ENCODE measurements around the gene SLC22A23.

The SLC22A23 gene

DNA sequence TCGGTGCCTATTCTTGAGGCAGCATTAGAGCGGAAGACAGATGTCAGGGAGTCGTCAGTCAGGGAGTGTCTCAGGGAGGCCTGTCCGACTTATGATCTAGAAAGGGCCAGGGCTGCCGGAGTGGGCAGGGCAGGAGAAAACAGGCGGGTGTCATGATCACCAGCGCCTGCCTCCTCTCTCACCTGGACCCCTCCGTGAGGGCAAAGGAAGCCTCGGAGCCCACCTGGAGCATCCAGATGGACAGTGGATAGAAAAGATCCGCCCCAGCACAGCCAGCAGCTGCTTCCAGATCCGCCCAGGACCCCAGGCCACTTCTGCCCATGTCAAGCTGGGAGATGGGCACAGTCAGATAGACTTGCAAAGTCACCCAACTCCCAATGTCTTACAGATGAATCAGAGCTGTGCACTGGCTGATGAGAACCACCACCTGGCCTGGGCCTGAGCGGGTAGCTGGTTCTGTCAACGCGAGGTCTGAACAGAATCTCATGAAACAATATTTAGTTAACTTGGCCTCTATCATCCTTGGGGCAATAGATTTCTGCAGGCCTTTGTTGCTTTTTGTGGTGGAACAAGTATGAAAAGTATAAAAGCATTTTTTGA is 175.9 kb downstream of the SLC22A23 start:
- DNase-seq, result no peak

GRCh38 chr6:3280091-3280490 is 176.8 kb downstream of the SLC22A23 start:
- DNase-seq, result no peak

- no peak for DNase-seq
Observed at GRCh38 chr6:3278691-3279090, 178.2 kb downstream of the SLC22A23 start.

DNA sequence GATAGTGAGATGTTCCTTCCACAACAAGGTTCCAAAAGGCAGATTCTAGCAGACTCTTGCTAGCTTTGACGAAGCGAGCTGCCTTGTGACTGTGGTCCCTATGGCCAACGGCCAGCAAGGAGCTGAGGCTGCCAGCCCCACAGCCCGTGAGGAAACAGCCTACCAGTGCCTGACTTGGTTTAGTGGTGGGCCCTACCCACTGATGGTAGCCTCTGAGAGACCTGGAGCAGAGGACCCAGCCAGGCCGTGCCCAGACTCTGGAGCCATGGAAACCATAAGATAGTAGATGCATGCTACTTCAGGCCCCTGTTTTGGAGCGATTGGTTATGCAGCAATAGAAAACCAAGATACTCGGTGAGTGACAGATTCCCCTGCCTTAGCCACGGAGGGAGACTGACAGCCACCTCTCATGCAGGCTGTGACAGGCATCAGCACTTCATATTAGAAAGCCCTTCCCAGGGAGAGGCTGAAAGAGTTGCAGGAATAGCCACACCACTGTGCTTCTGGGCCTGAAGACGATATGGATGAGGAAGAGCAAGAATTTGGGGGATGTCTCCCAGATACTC is 178.9 kb downstream of the SLC22A23 start:
- DNase-seq, result no peak

- DNase-seq, result no peak
Observed at GRCh38 chr6:3277251-3277650, 179.6 kb downstream of the SLC22A23 start.

GRCh38 chr6:3276174-3277167 is 180.4 kb downstream of the SLC22A23 start:
- no peak for DNase-seq

DNA sequence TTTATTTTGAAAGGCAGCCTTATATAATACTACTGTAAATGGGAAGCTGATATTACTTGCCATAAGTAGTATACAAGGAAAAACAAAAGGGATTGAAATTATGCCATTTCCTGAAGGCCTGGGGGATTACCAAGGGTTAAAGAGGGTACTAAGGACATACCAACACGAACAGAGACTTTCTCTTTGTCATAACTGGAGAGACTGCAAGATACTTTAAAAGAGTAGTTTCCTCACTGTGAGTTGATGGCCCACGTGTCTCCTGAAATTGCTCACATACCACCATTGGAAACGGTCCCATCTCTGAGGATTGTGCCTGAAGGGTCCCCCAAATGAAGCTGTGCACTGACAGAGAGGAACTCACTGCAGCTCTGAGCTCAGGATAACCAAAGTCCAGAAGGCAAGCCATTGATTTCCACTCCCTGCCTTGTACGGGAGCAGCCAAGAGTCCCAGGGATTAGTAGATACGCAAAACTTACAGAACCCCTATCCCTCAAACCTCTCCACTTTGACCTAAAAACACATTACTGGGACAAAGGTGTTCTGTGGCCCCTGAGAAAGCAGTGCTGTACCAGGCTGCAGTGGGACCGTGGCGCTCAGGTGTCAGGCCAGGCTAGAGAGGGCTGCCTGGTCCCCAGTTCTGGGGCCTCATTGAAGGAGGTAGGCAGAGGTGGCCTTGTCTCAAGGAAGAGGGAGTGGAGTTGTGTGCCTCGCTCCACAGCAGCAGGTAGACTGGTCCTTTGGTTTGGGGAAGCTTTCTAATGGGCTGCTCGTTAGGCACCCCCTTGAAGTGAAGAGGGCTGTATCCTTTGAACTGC is 182.9 kb downstream of the SLC22A23 start:
- no peak for DNase-seq

DNA sequence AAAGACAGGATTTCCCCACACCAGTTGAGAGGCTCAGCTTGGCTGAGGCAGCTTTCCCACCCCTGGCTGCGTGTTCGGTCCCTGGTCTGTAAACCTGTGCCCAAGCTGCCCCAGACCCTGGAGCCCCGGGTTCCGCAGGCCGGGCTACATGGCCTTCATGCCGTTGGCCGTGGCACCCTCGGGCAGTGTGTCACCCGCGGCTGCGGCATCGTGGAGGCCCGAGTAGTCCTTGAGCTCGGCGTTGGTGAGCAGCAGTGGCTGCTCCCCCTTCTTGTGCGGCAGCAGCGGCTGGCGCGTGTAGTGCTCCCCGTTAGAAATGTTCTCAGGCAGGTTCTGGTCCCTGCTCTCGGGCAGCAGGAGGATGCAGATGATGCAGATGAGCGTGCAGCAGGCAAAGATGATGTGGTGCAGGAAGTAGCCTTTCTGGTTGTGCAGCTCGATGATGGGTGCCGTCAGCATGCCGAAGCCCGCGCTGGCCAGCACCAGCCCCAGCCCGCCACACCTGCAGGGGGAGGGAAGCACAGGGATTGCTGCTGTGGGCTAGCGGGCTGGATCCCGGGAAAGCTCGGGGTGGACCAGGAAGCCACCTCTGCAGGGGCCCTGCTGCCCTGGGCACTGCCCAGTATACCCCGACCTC is 183.8 kb downstream of the SLC22A23 start:
- DNase-seq, result no peak

DNA sequence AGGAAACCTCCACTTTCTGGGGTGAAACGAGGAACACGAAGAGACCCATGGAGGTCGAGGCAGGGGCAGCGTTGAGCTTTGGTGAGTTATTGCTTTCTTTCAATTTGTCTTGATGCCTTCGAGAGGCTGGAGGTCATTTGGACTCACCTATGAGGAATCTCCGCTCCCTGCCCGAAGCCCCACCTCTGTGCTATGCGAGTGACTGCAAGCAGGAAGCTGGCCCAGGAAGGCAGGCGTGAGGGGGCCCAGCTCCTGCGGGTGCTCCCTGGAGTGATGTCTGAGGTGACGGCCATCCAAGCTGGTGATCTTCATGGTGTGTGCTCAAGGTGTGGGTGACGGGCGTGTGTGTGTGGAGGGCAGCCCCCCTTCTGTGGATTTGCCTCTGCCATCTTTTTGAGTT is 185.1 kb downstream of the SLC22A23 start:
- DNase-seq, result no peak

GRCh38 chr6:3270258-3270657 is 186.6 kb downstream of the SLC22A23 start:
- no peak for DNase-seq

GRCh38 chr6:3269281-3269975 is 187.4 kb downstream of the SLC22A23 start:
- DNase-seq, result no peak

- no peak for DNase-seq
Observed at GRCh38 chr6:3268680-3269079, 188.2 kb downstream of the SLC22A23 start.

DNA sequence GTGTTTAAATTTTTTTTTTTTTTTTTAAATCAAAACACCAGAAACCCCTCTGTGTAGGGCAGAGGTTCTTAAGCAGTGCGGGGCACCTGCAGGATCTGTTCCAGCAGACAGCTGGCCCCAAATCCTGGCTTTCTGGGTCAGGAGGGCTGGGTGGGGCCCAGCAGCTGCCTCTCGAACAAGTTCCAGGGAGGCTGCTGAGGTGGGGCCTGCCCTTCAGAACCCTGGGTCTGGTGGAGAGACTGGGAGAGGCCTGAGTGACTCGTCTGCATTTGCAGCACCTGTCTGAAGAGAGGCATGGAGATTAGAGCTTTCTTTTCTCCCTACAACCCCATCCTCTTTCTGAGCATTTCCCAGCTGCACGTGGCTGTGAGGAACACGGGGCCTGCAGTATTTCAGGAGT is 189.7 kb downstream of the SLC22A23 start:
- no peak for DNase-seq

GRCh38 chr6:3266170-3266569 is 190.7 kb downstream of the SLC22A23 start:
- no peak for DNase-seq

GRCh38 chr6:3265671-3266070 is 191.2 kb downstream of the SLC22A23 start:
- DNase-seq, result no peak

- DNase-seq, result no peak
Observed at GRCh38 chr6:3264356-3264755, 192.5 kb downstream of the SLC22A23 start.

DNA sequence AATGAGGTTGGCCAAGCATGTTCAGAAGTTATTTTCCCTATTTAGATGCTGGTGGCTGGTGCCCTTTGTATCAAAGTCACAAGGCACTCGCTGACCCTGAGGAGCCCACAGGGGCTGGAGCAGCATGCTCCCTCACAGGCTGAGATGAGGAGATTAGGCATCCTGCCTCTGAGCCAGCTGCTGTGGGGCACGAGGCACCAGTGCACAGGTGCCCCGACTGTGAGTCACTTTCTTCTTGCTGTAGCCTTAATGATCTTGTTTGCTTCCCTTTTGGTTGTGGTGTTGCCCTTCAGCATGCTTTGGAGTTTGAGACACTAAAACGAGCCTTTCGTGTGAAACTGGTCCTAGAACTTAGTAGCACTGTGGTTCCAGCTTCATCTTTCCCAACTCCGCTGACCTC is 193.8 kb downstream of the SLC22A23 start:
- DNase-seq, result no peak

GRCh38 chr6:3261921-3262320 is 194.9 kb downstream of the SLC22A23 start:
- DNase-seq, result no peak

- no peak for DNase-seq
Observed at GRCh38 chr6:3261518-3261820, 195.4 kb downstream of the SLC22A23 start.

DNA sequence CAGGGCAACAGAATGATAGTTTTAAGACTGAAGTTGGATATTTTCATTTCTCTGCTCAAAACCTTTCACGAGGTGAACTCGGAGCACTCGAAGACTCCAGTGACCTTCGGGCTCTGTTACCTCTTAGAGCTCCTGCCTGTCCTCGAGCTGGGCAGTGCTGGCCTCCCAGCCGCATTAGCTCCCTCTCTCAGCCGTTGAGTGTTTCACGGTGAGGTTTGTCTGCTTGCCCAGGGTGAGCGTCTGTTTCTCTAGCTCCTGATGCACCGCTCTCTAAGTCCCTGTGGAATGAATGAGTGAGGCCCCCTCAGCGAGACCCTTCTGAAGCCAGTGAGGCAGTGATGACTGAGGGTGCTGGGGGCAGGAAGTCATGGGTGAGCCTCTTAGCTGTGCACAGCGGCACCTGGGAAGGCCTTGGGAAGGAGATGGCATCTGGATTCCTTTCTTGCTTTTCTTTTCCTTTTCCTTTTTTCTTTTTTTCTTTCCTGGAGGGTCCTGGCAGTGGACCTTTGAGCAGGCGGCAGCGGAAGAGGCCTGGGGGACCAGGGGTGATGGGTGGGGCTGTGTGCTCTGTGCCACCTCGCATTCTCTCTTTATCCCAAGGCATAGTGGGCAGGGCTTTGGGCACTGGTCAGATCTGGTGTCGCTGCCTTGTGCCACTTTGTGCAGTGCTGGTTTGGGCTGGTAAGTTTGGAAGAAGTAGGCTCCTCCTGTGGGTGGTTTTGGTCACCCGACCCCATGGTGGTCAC is 195.9 kb downstream of the SLC22A23 start:
- DNase-seq, result no peak

DNA sequence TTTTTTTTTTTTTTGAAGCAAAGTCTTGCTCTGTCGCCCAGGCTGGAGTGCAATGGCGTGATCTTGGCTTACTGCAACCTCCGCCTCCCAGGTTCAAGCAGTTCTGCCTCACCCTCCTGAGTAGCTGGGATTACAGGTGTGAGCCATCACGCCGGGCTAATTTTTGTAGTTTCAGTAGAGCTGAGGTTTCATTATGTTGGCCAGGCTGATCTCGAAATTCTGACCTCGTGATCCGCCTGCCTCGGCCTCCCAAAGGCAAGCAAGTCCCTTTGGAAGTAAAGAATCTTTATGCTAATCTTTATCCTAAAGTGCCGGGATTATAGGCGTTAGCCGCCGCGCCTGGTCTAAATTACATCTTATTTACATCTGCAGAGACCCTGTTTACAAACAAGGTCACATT is 196.6 kb downstream of the SLC22A23 start:
- no peak for DNase-seq

All from MV-4-11 (cell line).